Measurements from ENCODE around the gene DPEP2. TPM values are rescaled to one million over a fixed set of nuclear protein-coding genes. Genes with fewer than 3 reads are reported as not detected.

Gene DPEP2
- total and polyA plus RNA-seq, 2 of the 13 experiments (the other 11 are each of a cell fraction or from before 2014, with no cell fraction given): 0.18 TPM; not detected in 1

DNA sequence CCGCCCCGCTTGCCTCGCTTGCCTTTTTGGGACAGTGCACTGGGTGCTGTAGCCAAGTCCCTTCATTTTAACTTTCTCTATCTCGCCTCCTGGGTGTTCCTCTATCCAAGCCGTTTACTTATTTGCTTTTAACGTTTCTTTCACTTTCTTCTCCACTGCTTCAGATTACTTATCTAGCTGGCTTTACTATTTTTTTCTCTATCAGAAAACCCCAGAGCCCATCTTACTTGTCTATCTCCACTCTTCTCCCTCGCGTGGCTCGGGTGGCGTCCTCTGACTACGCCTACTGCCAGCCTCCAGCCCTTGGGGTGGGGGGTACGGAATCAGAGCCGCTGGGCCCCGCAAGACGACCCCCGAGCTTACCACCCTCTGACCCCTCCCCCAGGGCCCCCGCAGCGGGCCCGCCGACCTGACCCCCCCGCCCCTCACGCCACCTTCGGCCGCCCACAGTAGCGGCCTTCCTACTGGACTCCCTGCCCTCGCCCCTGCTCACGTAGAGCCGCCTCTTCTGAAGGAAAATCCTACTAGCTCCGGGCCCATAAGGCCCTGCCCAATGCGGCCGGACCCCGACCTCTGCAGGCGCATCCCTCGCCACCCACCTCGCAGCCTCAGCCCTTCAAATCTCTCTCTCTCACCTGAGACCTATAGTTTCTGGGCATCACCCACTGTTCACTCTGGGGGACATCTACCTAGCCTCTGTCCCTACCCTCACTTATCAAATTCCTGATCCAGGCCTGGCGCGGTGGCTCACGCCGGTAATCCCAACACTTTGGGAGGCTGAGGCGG, 29.8 kb downstream of the DPEP2 start (continued):
- TF ChIP-seq GFI1 (CRISPR knock-in tag; IDR thresholded peaks at IDR 0.05; ENCODE audit: borderline replicate concordance) (peak; percentile 54; the same call in 1 of the 2 replicates), ZNF746 (CRISPR knock-in tag; IDR thresholded peaks at IDR 0.05) (0 out of 2 replicates have a peak, but pooled peaks have one; percentile 9), HNRNPLL (IDR thresholded peaks at IDR 0.05; ENCODE audit: low read depth, low read length, poor library complexity, severe bottlenecking) (peak; percentile 50), ZNF768 (CRISPR knock-in tag; IDR thresholded peaks at IDR 0.05) (peak; percentile 32; the same call in 1 of the 2 replicates), ZNF20 (CRISPR knock-in tag; IDR thresholded peaks at IDR 0.05) (no peak), ISX (CRISPR knock-in tag; conservative IDR thresholded peaks at IDR 0.05) (no peak), ZNF672 (CRISPR knock-in tag; IDR thresholded peaks at IDR 0.05) (no peak)
- TF ChIP-seq, protein P1, sequence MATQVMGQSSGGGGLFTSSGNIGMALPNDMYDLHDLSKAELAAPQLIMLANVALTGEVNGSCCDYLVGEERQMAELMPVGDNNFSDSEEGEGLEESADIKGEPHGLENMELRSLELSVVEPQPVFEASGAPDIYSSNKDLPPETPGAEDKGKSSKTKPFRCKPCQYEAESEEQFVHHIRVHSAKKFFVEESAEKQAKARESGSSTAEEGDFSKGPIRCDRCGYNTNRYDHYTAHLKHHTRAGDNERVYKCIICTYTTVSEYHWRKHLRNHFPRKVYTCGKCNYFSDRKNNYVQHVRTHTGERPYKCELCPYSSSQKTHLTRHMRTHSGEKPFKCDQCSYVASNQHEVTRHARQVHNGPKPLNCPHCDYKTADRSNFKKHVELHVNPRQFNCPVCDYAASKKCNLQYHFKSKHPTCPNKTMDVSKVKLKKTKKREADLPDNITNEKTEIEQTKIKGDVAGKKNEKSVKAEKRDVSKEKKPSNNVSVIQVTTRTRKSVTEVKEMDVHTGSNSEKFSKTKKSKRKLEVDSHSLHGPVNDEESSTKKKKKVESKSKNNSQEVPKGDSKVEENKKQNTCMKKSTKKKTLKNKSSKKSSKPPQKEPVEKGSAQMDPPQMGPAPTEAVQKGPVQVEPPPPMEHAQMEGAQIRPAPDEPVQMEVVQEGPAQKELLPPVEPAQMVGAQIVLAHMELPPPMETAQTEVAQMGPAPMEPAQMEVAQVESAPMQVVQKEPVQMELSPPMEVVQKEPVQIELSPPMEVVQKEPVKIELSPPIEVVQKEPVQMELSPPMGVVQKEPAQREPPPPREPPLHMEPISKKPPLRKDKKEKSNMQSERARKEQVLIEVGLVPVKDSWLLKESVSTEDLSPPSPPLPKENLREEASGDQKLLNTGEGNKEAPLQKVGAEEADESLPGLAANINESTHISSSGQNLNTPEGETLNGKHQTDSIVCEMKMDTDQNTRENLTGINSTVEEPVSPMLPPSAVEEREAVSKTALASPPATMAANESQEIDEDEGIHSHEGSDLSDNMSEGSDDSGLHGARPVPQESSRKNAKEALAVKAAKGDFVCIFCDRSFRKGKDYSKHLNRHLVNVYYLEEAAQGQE (IDR thresholded peaks at IDR 0.05; ENCODE audit: borderline replicate concordance in 1 of 2, low read depth in 1 of 2, low read length in 2 of 2): peak in 1 of 2 experiments; percentile 74; a peak in 1 of 4 replicates
- TF ChIP-seq, protein P2, sequence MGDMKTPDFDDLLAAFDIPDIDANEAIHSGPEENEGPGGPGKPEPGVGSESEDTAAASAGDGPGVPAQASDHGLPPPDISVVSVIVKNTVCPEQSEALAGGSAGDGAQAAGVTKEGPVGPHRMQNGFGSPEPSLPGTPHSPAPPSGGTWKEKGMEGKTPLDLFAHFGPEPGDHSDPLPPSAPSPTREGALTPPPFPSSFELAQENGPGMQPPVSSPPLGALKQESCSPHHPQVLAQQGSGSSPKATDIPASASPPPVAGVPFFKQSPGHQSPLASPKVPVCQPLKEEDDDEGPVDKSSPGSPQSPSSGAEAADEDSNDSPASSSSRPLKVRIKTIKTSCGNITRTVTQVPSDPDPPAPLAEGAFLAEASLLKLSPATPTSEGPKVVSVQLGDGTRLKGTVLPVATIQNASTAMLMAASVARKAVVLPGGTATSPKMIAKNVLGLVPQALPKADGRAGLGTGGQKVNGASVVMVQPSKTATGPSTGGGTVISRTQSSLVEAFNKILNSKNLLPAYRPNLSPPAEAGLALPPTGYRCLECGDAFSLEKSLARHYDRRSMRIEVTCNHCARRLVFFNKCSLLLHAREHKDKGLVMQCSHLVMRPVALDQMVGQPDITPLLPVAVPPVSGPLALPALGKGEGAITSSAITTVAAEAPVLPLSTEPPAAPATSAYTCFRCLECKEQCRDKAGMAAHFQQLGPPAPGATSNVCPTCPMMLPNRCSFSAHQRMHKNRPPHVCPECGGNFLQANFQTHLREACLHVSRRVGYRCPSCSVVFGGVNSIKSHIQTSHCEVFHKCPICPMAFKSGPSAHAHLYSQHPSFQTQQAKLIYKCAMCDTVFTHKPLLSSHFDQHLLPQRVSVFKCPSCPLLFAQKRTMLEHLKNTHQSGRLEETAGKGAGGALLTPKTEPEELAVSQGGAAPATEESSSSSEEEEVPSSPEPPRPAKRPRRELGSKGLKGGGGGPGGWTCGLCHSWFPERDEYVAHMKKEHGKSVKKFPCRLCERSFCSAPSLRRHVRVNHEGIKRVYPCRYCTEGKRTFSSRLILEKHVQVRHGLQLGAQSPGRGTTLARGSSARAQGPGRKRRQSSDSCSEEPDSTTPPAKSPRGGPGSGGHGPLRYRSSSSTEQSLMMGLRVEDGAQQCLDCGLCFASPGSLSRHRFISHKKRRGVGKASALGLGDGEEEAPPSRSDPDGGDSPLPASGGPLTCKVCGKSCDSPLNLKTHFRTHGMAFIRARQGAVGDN (CRISPR knock-in tag; IDR thresholded peaks at IDR 0.05): peak; percentile 72
- TF ChIP-seq, protein P3, sequence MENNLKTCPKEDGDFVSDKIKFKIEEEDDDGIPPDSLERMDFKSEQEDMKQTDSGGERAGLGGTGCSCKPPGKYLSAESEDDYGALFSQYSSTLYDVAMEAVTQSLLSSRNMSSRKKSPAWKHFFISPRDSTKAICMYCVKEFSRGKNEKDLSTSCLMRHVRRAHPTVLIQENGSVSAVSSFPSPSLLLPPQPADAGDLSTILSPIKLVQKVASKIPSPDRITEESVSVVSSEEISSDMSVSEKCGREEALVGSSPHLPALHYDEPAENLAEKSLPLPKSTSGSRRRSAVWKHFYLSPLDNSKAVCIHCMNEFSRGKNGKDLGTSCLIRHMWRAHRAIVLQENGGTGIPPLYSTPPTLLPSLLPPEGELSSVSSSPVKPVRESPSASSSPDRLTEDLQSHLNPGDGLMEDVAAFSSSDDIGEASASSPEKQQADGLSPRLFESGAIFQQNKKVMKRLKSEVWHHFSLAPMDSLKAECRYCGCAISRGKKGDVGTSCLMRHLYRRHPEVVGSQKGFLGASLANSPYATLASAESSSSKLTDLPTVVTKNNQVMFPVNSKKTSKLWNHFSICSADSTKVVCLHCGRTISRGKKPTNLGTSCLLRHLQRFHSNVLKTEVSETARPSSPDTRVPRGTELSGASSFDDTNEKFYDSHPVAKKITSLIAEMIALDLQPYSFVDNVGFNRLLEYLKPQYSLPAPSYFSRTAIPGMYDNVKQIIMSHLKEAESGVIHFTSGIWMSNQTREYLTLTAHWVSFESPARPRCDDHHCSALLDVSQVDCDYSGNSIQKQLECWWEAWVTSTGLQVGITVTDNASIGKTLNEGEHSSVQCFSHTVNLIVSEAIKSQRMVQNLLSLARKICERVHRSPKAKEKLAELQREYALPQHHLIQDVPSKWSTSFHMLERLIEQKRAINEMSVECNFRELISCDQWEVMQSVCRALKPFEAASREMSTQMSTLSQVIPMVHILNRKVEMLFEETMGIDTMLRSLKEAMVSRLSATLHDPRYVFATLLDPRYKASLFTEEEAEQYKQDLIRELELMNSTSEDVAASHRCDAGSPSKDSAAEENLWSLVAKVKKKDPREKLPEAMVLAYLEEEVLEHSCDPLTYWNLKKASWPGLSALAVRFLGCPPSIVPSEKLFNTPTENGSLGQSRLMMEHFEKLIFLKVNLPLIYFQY (CRISPR knock-in tag; IDR thresholded peaks at IDR 0.05; ENCODE audit: borderline replicate concordance): peak; percentile 77; the same call in 1 of the 2 replicates

Measured in HepG2 (cell line).